Measurements from ENCODE around the gene ZNRF2.
"Not testable (repeated sequence)": the region's sequence is repeated elsewhere in the genome, so short reads cannot be mapped to it uniquely, and the experiment has no call there.

The ZNRF2 gene

GRCh38 chr7:30365621-30366020, 81.2 kb downstream of the ZNRF2 start:
- no peak for DNase-seq

- no peak for DNase-seq
Measured at GRCh38 chr7:30366606-30367005, 82.2 kb downstream of the ZNRF2 start.

- no peak for DNase-seq
Measured at GRCh38 chr7:30367561-30367960, 83.2 kb downstream of the ZNRF2 start.

- no peak for DNase-seq
Measured at GRCh38 chr7:30369879-30370278, 85.5 kb downstream of the ZNRF2 start.

GRCh38 chr7:30371321-30371720, 86.9 kb downstream of the ZNRF2 start:
- no peak for DNase-seq

GRCh38 chr7:30378275-30378674, 93.9 kb downstream of the ZNRF2 start:
- no peak for DNase-seq

GRCh38 chr7:30379131-30379530, 94.7 kb downstream of the ZNRF2 start:
- no peak for DNase-seq

GRCh38 chr7:30379741-30380140, 95.3 kb downstream of the ZNRF2 start:
- no peak for DNase-seq

- DNase-seq, result no peak
Measured at GRCh38 chr7:30380294-30380693, 95.9 kb downstream of the ZNRF2 start.

- not testable (repeated sequence) for DNase-seq
Measured at GRCh38 chr7:30380824-30381223, 96.4 kb downstream of the ZNRF2 start.

- no peak for DNase-seq
Measured at GRCh38 chr7:30382607-30383006, 98.2 kb downstream of the ZNRF2 start.

GRCh38 chr7:30389791-30390190, 105.4 kb downstream of the ZNRF2 start:
- DNase-seq, result no peak

- DNase-seq, result no peak
Measured at GRCh38 chr7:30390736-30391636, 106.6 kb downstream of the ZNRF2 start.

GRCh38 chr7:30391806-30392205, 107.4 kb downstream of the ZNRF2 start:
- no peak for DNase-seq

- DNase-seq, result no peak
Measured at GRCh38 chr7:30395676-30396075, 111.3 kb downstream of the ZNRF2 start.

GRCh38 chr7:30396389-30396788, 112.0 kb downstream of the ZNRF2 start:
- no peak for DNase-seq

GRCh38 chr7:30403477-30403876, 119.1 kb downstream of the ZNRF2 start:
- DNase-seq, result no peak

- no peak for DNase-seq
Measured at GRCh38 chr7:30405179-30405578, 120.8 kb downstream of the ZNRF2 start.

GRCh38 chr7:30406664-30407425, 122.4 kb downstream of the ZNRF2 start:
- no peak for DNase-seq

GRCh38 chr7:30411173-30411572, 126.8 kb downstream of the ZNRF2 start:
- DNase-seq, result no peak

GRCh38 chr7:30411897-30412296, 127.5 kb downstream of the ZNRF2 start:
- no peak for DNase-seq

- no peak for DNase-seq
Measured at GRCh38 chr7:30412782-30413504, 128.5 kb downstream of the ZNRF2 start.

- DNase-seq, result no peak
Measured at GRCh38 chr7:30413864-30414263, 129.5 kb downstream of the ZNRF2 start.

Measured in activated CD4-positive, alpha-beta T cell treated with anti-CD3 and anti-CD28 coated beads, Interleukin-2, amount 50 U/mL, for 4 hours (primary cell).